ENCODE data around the gene VPS37D.
"Not testable (repeated sequence)": the region's sequence is repeated elsewhere in the genome, so short reads cannot be mapped to it uniquely, and the experiment has no call there.

VPS37D gene

GRCh38 chr7:73669858-73670385 lies 2.3 kb downstream of the VPS37D start:
- TF ChIP-seq CTCF (IDR thresholded peaks at IDR 0.05; ENCODE audit: low read depth, low read length), result no peak
- H3K4me3 ChIP-seq (replicated peaks in 1 of 2; ENCODE audit: low read depth in 2 of 2, low read length in 2 of 2), result no peak overlapping the region

DNA sequence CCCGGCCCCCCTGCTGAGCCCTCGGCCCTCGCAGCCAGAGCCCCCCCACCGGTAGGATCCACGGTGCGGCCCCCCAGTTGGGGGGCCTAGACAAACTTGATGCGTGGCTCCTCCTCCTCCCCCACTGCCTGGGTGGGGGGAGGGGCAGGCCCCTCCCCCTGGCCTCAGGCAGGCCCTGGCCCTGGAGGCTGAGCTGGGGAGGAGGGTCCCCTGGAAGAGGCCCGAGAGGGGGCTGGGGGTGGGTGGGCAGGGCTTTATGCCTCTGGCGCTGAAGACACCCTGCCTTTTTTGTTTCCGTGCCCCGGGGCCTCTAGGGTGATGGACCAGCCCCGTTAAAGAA lies 3.7 kb downstream of the VPS37D start:
- DNase-seq (ENCODE audit: low read depth in 2 of 2), result no peak
- no peak overlapping the region for H3K4me3 ChIP-seq (replicated peaks in 1 of 2; ENCODE audit: low read depth in 2 of 2, low read length in 2 of 2)
- TF ChIP-seq CTCF (IDR thresholded peaks at IDR 0.05; ENCODE audit: low read depth, low read length), result no peak

More at GRCh38 chr7:73669858-73670385, 2.3 kb downstream of the VPS37D start:
- DNase-seq (ENCODE audit: low read depth in 2 of 2), result no peak

DNA sequence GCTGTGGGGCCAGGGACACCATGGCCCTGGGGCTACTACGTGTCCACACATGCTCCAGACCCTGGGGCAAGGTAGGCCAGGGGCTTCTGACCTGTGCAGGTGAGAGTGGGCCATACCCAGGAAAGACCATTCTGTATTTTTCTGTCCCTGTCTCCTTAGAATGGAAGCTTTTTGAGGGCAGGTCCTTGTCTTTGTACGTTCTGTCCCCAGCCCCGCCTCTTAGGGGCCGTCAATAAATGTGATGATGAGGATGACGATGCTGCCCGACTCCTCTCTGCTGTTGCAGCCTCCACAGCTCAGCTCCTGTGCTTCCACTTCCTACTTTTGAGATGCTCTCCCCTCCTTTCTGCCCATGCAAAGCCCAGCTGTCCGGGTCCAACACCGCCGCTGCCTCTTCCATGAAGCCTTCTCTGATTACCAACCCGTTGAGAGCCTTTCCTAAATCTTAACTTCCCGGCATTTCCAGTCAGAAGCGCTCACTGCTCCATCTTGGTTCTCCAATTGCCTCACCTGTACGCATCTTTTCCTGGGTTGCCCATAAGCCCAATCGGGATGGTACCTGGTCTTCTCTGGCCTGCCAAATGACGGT lies 4.3 kb downstream of the VPS37D start:
- DNase-seq (ENCODE audit: low read depth in 2 of 2), result no peak
- no peak for TF ChIP-seq CTCF (IDR thresholded peaks at IDR 0.05; ENCODE audit: low read depth, low read length)
- no peak overlapping the region for H3K4me3 ChIP-seq (replicated peaks in 1 of 2; ENCODE audit: low read depth in 2 of 2, low read length in 2 of 2)

GRCh38 chr7:73674468-73675124 lies 7.0 kb downstream of the VPS37D start:
- no peak for DNase-seq (ENCODE audit: low read depth in 2 of 2)
- H3K4me3 ChIP-seq (replicated peaks in 1 of 2; ENCODE audit: low read depth in 2 of 2, low read length in 2 of 2), result no peak overlapping the region
- TF ChIP-seq CTCF (IDR thresholded peaks at IDR 0.05; ENCODE audit: low read depth, low read length), result no peak

DNA sequence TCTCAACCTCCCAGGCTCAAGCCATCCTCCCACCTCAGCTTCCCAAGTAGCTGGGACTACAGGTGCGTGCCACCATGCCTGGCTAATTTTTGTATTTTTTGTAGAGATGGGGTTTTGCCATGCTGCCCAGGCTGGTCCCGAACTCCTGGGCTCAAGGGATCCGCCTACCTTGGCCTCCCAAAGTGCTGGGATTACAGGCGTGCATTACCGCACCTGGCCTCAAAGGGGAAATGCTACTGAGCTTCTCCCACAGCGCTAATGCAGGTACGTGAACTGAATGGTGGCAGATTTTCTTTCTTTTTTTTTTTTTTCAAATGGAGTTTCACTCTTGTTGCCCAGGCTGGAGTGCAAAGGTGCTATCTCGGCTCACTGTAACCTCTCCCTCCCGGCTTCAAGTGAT lies 8.4 kb downstream of the VPS37D start:
- H3K4me3 ChIP-seq (replicated peaks in 1 of 2; ENCODE audit: low read depth in 2 of 2, low read length in 2 of 2); DNase-seq (ENCODE audit: low read depth in 2 of 2): not testable (repeated sequence)

GRCh38 chr7:73678862-73679261 lies 11.2 kb downstream of the VPS37D start:
- TF ChIP-seq CTCF (IDR thresholded peaks at IDR 0.05; ENCODE audit: low read depth, low read length), result no peak
- no peak overlapping the region for H3K4me3 ChIP-seq (replicated peaks in 1 of 2; ENCODE audit: low read depth in 2 of 2, low read length in 2 of 2)
- no peak for DNase-seq (ENCODE audit: low read depth in 2 of 2)

DNA sequence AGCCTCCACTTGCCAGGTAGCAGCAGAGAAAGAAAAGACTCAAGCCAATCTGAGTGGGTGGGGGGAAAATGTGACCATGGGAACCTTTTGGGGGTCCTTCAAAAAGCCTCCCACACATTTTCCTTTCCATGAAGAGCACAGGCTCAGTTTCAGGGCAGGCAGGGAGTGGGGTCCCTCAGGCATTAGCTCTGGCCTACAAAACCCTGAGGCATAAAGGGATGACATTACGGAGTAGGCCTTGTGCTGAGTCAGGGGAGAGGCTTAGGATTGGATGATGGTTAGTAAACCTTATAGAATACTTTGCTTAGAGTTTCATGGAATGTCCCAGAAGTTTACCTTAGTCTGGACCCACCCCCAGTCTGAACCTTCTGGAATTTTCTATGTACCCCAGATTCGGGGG lies 12.1 kb downstream of the VPS37D start:
- no peak for TF ChIP-seq CTCF (IDR thresholded peaks at IDR 0.05; ENCODE audit: low read depth, low read length)
- H3K4me3 ChIP-seq (replicated peaks in 1 of 2; ENCODE audit: low read depth in 2 of 2, low read length in 2 of 2), result no peak overlapping the region
- no peak for DNase-seq (ENCODE audit: low read depth in 2 of 2)
